GM12878 (cell line): ENCODE data around the gene GEMIN5. TPM values are rescaled to one million over a fixed set of nuclear protein-coding genes. Genes with fewer than 3 reads are reported as not detected.

Experiments
- BCL11A ChIP-seq: IDR thresholded peaks from 2 replicates; pipeline ENCODE4 v1.6.1; 2011; ENCODE audit warnings: low read depth, low read length
- CBFB ChIP-seq: IDR thresholded peaks from 2 replicates; pipeline ENCODE4 v1.6.1; 2016; ENCODE audit warnings: antibody characterized with exemption, low read depth
- CEBPZ ChIP-seq: fragments of 150-350 bp; IDR thresholded peaks from 2 replicates; pipeline ENCODE4 v1.6.1; 2016; ENCODE audit warnings: low read depth, low read length
- CUX1 ChIP-seq: IDR thresholded peaks from 2 replicates; pipeline ENCODE4 v1.6.1; 2012; ENCODE audit warnings: improper control_type of control experiment, low read depth, low read length; ENCODE audit not compliant: insufficient replicate concordance
- FOS ChIP-seq: IDR thresholded peaks from 3 replicates; pipeline ENCODE4 v1.6.1; 2011; ENCODE audit warnings: borderline replicate concordance; ENCODE audit not compliant: insufficient read length; ENCODE audit errors: extremely low read depth
- HCFC1 ChIP-seq: fragments of 150-350 bp; IDR thresholded peaks from 2 replicates; pipeline ENCODE4 v1.6.1; 2014; ENCODE audit warnings: low read length
- HDGF ChIP-seq: fragments of 450-650 bp; IDR thresholded peaks from 2 replicates; pipeline ENCODE4 v1.6.1; 2016; ENCODE audit warnings: antibody characterized with exemption
- IKZF1 ChIP-seq: fragments of 450-650 bp; conservative IDR thresholded peaks from 2 replicates; pipeline ENCODE4 v1.6.1; 2017; ENCODE audit warnings: antibody characterized with exemption, mild to moderate bottlenecking
- MEF2A ChIP-seq: IDR thresholded peaks from 2 replicates; pipeline ENCODE4 v1.6.1; 2011; ENCODE audit warnings: low read depth, mild to moderate bottlenecking, low read length, moderate library complexity; ENCODE audit not compliant: insufficient read depth
- PKNOX1 ChIP-seq: fragments of 450-650 bp; IDR thresholded peaks from 2 replicates; pipeline ENCODE4 v1.6.1; 2016; ENCODE audit warnings: mild to moderate bottlenecking
- POLR2AphosphoS2 ChIP-seq: IDR thresholded peaks from 2 replicates; pipeline ENCODE4 v1.6.1; 2011; ENCODE audit warnings: low read depth, mild to moderate bottlenecking, low read length, improper control_type of control experiment, moderate library complexity
- RAD21 ChIP-seq: IDR thresholded peaks from 2 replicates; pipeline ENCODE4 v1.6.1; 2011; ENCODE audit warnings: mild to moderate bottlenecking, low read depth, low read length, moderate library complexity; ENCODE audit not compliant: insufficient read depth
- RFX5 ChIP-seq: IDR thresholded peaks from 2 replicates; pipeline ENCODE4 v1.6.1; 2011; ENCODE audit warnings: low read depth, low read length, improper control_type of control experiment
- SIN3A ChIP-seq: IDR thresholded peaks from 2 replicates; pipeline ENCODE4 v1.6.1; 2012; ENCODE audit warnings: low read depth, low read length, improper control_type of control experiment
- SMAD1 ChIP-seq: fragments of 450-650 bp; IDR thresholded peaks from 2 replicates; pipeline ENCODE4 v1.6.1; 2018; ENCODE audit warnings: mild to moderate bottlenecking, low read depth; ENCODE audit not compliant: partially characterized antibody
- SRF ChIP-seq, 2 experiments: IDR thresholded peaks; 2 replicates each; pipeline ENCODE4 v1.6.1; 2011; ENCODE audit warnings: low read depth in 2 of 2, low read length in 2 of 2, mild to moderate bottlenecking in 1 of 2, moderate library complexity in 1 of 2
- TAF1 ChIP-seq: IDR thresholded peaks from 2 replicates; pipeline ENCODE4 v1.6.1; 2011; ENCODE audit warnings: mild to moderate bottlenecking, low read depth, low read length, borderline replicate concordance
- TCF12 ChIP-seq: IDR thresholded peaks from 2 replicates; pipeline ENCODE4 v1.6.1; 2011; ENCODE audit warnings: low read depth, mild to moderate bottlenecking, low read length
- TCF7 ChIP-seq: IDR thresholded peaks from 2 replicates; pipeline ENCODE4 v1.6.1; 2014; ENCODE audit warnings: antibody characterized with exemption, borderline replicate concordance
- USF2 ChIP-seq: IDR thresholded peaks from 2 replicates; pipeline ENCODE4 v1.6.1; 2011; ENCODE audit warnings: low read depth, low read length, improper control_type of control experiment, borderline replicate concordance
- ZNF274 ChIP-seq: IDR thresholded peaks from one replicate; pipeline ENCODE4 v1.8.0; 2011; ENCODE audit not compliant: insufficient read length, insufficient read depth
- polyA plus RNA-seq, 11 experiments: library from polyadenylated mRNA; depleted of rRNA in 4 of 11; unstranded in 6 of 11; stranded (reverse) in 5 of 11; fragments of >200 nt; fragmentation: Nextera tagmentation in 4 of 11; fragmentation: Illumina TruSeq in 1 of 11; extraction: Ambion mirVana in 4 of 11; extraction: Trizol in 1 of 11; gene quantifications; 1 replicate in 1 of 11; 2 replicates in 10 of 11; pipeline versions ENCODE4 v1.2.1 to v1.2.3, GENCODE V29; 2011 to 2016; ENCODE audit warnings: inconsistent platforms in 2 of 11, missing spikeins in 2 of 11, low read depth in 1 of 11
- total RNA-seq, 4 experiments: library from RNA; depleted of rRNA in 3 of 4; stranded (reverse); fragments of >200 nt in 3 of 4; fragmentation: Illumina TruSeq in 1 of 4; extraction: Trizol in 1 of 4; gene quantifications; 2 replicates each; pipeline versions ENCODE4 v1.2.1 to v1.2.3, GENCODE V29; 2013 to 2021

GEMIN5 gene
- total and polyA plus RNA-seq, 10 of the 15 experiments (the other 5 are each of a cell fraction or from before 2014, with no cell fraction given) = 6.3 to 29.8 (median 23.3) TPM

GRCh38 chr5:154858297-154858971 is 79.6 kb downstream of the GEMIN5 start, which contains the start of gene CNOT8 (continued):
- TF ChIP-seq USF2 = no peak
- TF ChIP-seq RAD21 = no peak
- peak; percentile 86 for TF ChIP-seq PKNOX1
- TF ChIP-seq RFX5 = 0 out of 2 replicates have a peak, but pooled peaks have one; percentile 11
- no peak for TF ChIP-seq TCF7
- peak; percentile 94 for TF ChIP-seq HDGF
- TF ChIP-seq BCL11A = no peak
- no peak for TF ChIP-seq CBFB
- TF ChIP-seq SIN3A = 0 out of 2 replicates have a peak, but pooled peaks have one; percentile 24
- TF ChIP-seq TAF1 = peak; percentile 72; the same call in 1 of the 2 replicates
- TF ChIP-seq FOS = no peak
- no peak for TF ChIP-seq ZNF274
- TF ChIP-seq CEBPZ = no peak
- peak; percentile 76 for TF ChIP-seq IKZF1
- no peak for TF ChIP-seq SMAD1
- peak; percentile 70 for TF ChIP-seq HCFC1
- peak; percentile 71; the same call in 1 of the 2 replicates for TF ChIP-seq TCF12
- TF ChIP-seq CUX1 = no peak
- peak; percentile 44; the same call in 1 of the 2 replicates for TF ChIP-seq POLR2AphosphoS2
- no peak for TF ChIP-seq MEF2A
- no peak for TF ChIP-seq SRF (IDR thresholded peaks at IDR 0.05; ENCODE audit: low read depth in 2 of 2, low read length in 2 of 2)
